Activated T-helper 1 cell treated with anti-CD3 and anti-CD28 coated beads, Interleukin-12 subunit alpha, Interleukin-12 subunit beta, Interleukin-2, Interleukin-4 antibody, amounts not matched to agents 30 ng/mL and 10 ng/mL and 1 ng/mL, durations not matched to agents 14 hours and 24 hours and 36 hours (primary cell): Measurements from ENCODE around the gene RYR3. TPM values are rescaled to one million over a fixed set of nuclear protein-coding genes. Genes with fewer than 3 reads are reported as not detected.

Source experiments
- DNase-seq: peaks from one replicate; pipeline ENCODE4 v3.0.0; 2021; ENCODE audit warnings: low spot score
- H3K27ac Mint-ChIP-seq: one replicate; pipeline ENCODE4 v1.8.0; 2021; ENCODE audit warnings: mild to moderate bottlenecking, mixed read lengths
- H3K27me3 Mint-ChIP-seq: one replicate; pipeline ENCODE4 v1.8.0; 2022; ENCODE audit warnings: mild to moderate bottlenecking, moderate library complexity, mixed read lengths; ENCODE audit not compliant: insufficient read depth
- H3K36me3 Mint-ChIP-seq: one replicate; pipeline ENCODE4 v1.8.0; 2021; ENCODE audit warnings: low read depth, mixed read lengths
- H3K4me1 Mint-ChIP-seq: one replicate; pipeline ENCODE4 v1.8.0; 2021; ENCODE audit warnings: low read depth, mixed read lengths
- H3K4me3 Mint-ChIP-seq: one replicate; pipeline ENCODE4 v1.8.0; 2021; ENCODE audit warnings: mild to moderate bottlenecking, moderate library complexity, mixed read lengths
- H3K9me3 Mint-ChIP-seq: one replicate; pipeline ENCODE4 v1.8.0; 2021; ENCODE audit warnings: mixed read lengths
- intact Hi-C: fragments of 100-400 bp; cut with micrococcal nuclease; formaldehyde crosslinking; loops from one replicate; pipeline ENCODE4 v1.15.1; 2024
- total RNA-seq: library from RNA; stranded (reverse); gene quantifications from 2 replicates; pipeline ENCODE4 v1.2.3, GENCODE V29; 2022

The RYR3 gene
- total RNA-seq, 1 donor from 2014 or later = not detected

DNA sequence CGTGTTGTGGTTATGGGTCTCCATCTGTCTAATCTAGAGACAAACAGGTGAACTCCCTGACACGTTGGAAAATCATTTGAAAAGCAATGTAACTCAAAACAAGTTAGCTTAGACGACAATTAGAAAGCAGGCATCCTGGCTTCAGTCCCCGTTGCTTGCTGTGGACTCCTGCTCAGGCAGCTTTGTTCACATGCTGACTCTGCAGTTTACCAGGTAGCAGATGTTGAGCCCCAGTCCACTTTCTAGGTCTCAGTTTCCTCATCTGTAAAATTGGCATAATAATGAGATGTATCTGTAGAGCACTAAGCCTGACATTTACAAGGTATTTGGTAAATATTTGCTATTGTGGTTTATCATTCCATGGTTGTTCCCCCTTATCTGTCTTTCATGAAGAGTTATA lies 330.3 kb downstream of the RYR3 start:
- no peaks in the 10 kb centered on the region for H3K9me3 Mint-ChIP-seq
- H3K4me3 Mint-ChIP-seq = no peak overlapping the region
- H3K4me1 Mint-ChIP-seq = no peaks in the 10 kb centered on the region
- no peaks in the 10 kb centered on the region for H3K36me3 Mint-ChIP-seq
- intact Hi-C loops = no loop called here
- no peak for DNase-seq
- H3K27ac Mint-ChIP-seq = no peak overlapping the region
- peaks cover 4% of the 10 kb centered on the region for H3K27me3 Mint-ChIP-seq

- no peak overlapping the region for H3K4me3 Mint-ChIP-seq
These were observed 333.5 kb downstream of the RYR3 start for GRCh38 chr15:33644304-33644703.

GRCh38 chr15:33646744-33647143 lies 336.0 kb downstream of the RYR3 start:
- DNase-seq = no peak
- intact Hi-C loops = no loop called here
- no peaks in the 10 kb centered on the region for H3K9me3 Mint-ChIP-seq
- no peak overlapping the region for H3K27ac Mint-ChIP-seq
- H3K36me3 Mint-ChIP-seq = no peaks in the 10 kb centered on the region
- H3K4me3 Mint-ChIP-seq = no peak overlapping the region
- peaks cover 1% of the 10 kb centered on the region for H3K27me3 Mint-ChIP-seq
- H3K4me1 Mint-ChIP-seq = no peaks in the 10 kb centered on the region

More at GRCh38 chr15:33644304-33644703, 333.5 kb downstream of the RYR3 start:
- Mint-ChIP-seq H3K36me3 (no peaks in the 10 kb centered on the region), H3K4me1 (no peaks in the 10 kb centered on the region), H3K27me3 (peaks cover 6% of the 10 kb centered on the region), H3K9me3 (no peaks in the 10 kb centered on the region), H3K27ac (no peak overlapping the region)
- intact Hi-C loops = no loop called here
- DNase-seq = no peak

- DNase-seq = no peak
- Mint-ChIP-seq H3K4me3 (no peak overlapping the region), H3K36me3 (no peaks in the 10 kb centered on the region), H3K9me3 (no peaks in the 10 kb centered on the region), H3K4me1 (no peaks in the 10 kb centered on the region), H3K27ac (no peak overlapping the region), H3K27me3 (peaks cover 1% of the 10 kb centered on the region)
- intact Hi-C loops = no loop called here
These were observed 338.6 kb downstream of the RYR3 start for GRCh38 chr15:33649217-33649933.

DNA sequence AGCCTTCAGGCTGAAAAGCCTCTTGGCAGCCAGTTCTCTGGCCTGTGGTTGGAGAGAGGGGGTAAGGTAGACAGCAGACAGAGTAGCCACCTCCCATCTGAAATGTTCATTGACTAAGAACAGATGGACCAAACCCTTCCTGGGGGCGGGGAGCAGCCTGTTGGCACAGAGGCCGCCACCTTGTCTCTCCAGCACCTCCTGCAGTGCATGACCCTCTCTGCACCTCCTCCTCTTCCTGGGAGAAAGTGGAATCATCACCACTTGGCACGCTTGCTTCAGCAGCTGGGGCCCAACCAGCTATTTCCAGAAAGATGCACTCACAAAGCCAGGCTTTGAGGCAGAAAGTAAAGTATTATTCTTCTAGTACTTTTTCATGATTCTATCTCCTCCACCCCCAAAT lies 344.1 kb downstream of the RYR3 start:
- Mint-ChIP-seq H3K27me3 (no peaks in the 10 kb centered on the region), H3K36me3 (no peaks in the 10 kb centered on the region), H3K27ac (no peak overlapping the region), H3K4me1 (no peaks in the 10 kb centered on the region), H3K9me3 (no peaks in the 10 kb centered on the region), H3K4me3 (no peak overlapping the region)
- no peak for DNase-seq
- intact Hi-C loops = no loop called here

GRCh38 chr15:33655488-33655887 lies 344.7 kb downstream of the RYR3 start:
- Mint-ChIP-seq H3K27me3 (no peaks in the 10 kb centered on the region), H3K9me3 (no peaks in the 10 kb centered on the region), H3K4me1 (no peaks in the 10 kb centered on the region), H3K4me3 (no peak overlapping the region), H3K27ac (no peak overlapping the region), H3K36me3 (no peaks in the 10 kb centered on the region)
- intact Hi-C loops = no loop called here
- DNase-seq = no peak

DNA sequence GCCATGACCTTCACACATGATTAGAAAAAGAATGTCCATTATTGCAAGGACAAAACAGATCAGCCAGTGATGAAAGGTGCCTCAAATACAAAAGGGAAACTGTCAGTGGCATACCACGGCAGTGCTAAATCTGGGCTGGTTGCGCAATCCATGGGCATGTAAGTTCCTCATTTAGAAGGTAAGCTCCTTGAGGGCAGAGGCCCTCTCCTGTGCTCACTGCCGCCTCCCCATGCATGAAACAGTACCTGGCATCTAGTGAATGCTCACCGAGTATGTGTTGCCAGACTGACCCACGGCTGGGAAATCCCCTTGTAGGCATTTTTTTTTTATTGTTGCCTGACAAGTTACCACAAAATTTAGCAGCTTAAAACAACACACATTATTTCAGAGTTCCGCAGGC lies 345.4 kb downstream of the RYR3 start:
- no peak overlapping the region for H3K4me3 Mint-ChIP-seq
- no peaks in the 10 kb centered on the region for H3K27me3 Mint-ChIP-seq
- H3K27ac Mint-ChIP-seq = no peak overlapping the region
- H3K9me3 Mint-ChIP-seq = no peaks in the 10 kb centered on the region
- no peaks in the 10 kb centered on the region for H3K36me3 Mint-ChIP-seq
- intact Hi-C loops = no loop called here
- H3K4me1 Mint-ChIP-seq = no peaks in the 10 kb centered on the region
- DNase-seq = no peak

GRCh38 chr15:33660151-33660550 lies 349.4 kb downstream of the RYR3 start:
- no peaks in the 10 kb centered on the region for H3K36me3 Mint-ChIP-seq
- no peak overlapping the region for H3K4me3 Mint-ChIP-seq
- intact Hi-C loops = no loop called here
- H3K27me3 Mint-ChIP-seq = peaks cover 2% of the 10 kb centered on the region
- no peak overlapping the region for H3K27ac Mint-ChIP-seq
- no peak for DNase-seq
- H3K9me3 Mint-ChIP-seq = no peaks in the 10 kb centered on the region
- H3K4me1 Mint-ChIP-seq = no peaks in the 10 kb centered on the region

DNA sequence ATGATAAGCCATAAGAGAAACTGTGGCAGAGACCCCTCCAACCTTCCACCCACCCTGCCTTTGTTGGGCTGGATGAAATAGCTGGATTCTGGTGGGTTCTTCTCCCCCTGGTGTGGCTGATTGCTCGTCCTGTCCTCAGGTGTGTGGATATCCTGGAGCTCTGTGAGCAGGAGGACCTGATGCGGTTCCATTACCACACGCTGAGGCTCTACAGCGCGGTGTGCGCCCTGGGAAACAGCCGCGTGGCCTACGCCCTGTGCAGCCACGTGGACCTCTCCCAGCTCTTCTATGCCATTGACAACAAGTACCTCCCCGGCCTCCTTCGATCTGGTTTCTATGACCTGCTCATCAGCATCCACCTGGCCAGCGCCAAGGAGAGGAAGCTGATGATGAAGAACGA lies 351.2 kb downstream of the RYR3 start:
- H3K4me3 Mint-ChIP-seq = no peak overlapping the region
- intact Hi-C loops = no loop called here
- DNase-seq = no peak
- no peak overlapping the region for H3K27ac Mint-ChIP-seq
- no peaks in the 10 kb centered on the region for H3K4me1 Mint-ChIP-seq
- H3K27me3 Mint-ChIP-seq = peaks cover 5% of the 10 kb centered on the region
- no peaks in the 10 kb centered on the region for H3K36me3 Mint-ChIP-seq
- no peaks in the 10 kb centered on the region for H3K9me3 Mint-ChIP-seq

DNA sequence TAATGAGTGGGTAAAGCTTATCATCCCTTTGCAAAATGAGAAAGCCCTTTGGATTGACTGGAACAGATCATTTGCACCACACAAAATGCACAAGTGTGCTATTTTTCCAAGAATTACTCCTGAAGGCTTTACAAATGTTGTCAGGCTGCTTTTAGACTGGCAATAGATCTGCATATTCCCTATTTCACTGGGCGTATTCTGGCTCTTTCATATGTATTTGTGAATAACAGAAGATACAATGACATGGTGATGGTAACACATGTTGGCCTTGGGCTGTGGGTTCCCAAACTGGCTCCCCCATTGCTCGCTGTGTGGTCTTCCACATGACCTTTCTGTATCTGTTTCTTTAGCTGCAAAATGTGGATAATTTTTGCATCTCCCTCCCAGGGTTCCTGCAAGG lies 354.2 kb downstream of the RYR3 start:
- Mint-ChIP-seq H3K27ac (no peak overlapping the region), H3K36me3 (no peaks in the 10 kb centered on the region), H3K27me3 (peaks cover 10% of the 10 kb centered on the region), H3K4me1 (no peaks in the 10 kb centered on the region), H3K4me3 (no peak overlapping the region), H3K9me3 (no peaks in the 10 kb centered on the region)
- intact Hi-C loops = no loop called here
- DNase-seq = no peak

- intact Hi-C loops = no loop called here
- H3K27me3 Mint-ChIP-seq = peaks cover 10% of the 10 kb centered on the region
- H3K27ac Mint-ChIP-seq = no peak overlapping the region
- no peaks in the 10 kb centered on the region for H3K36me3 Mint-ChIP-seq
- no peaks in the 10 kb centered on the region for H3K9me3 Mint-ChIP-seq
- H3K4me1 Mint-ChIP-seq = no peaks in the 10 kb centered on the region
- DNase-seq = no peak
- H3K4me3 Mint-ChIP-seq = no peak overlapping the region
These were observed 359.8 kb downstream of the RYR3 start for GRCh38 chr15:33670567-33670966.

DNA sequence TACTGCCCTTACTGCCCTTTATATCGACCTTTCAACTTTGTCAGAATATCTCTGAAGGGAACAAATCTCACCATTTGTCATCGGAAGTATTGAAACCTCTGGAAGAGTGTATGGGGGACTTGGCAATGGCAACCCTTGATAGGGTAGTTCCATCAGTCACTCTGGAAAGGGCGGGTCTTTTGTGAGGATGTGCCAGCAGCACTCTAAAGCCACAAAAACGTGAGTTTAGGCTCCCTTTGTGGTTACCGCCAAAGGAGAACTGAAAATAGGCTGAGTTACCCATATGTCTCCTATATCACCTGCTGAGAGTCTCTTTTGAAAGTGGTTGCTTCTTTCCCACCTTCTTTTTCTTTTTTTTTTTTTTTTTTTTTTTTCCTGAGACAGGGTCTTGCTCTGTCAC lies 360.7 kb downstream of the RYR3 start:
- DNase-seq = no peak
- Mint-ChIP-seq H3K27ac (no peak overlapping the region), H3K4me3 (no peak overlapping the region), H3K36me3 (no peaks in the 10 kb centered on the region), H3K9me3 (no peaks in the 10 kb centered on the region), H3K4me1 (no peaks in the 10 kb centered on the region), H3K27me3 (peaks cover 9% of the 10 kb centered on the region)
- intact Hi-C loops = no loop called here

DNA sequence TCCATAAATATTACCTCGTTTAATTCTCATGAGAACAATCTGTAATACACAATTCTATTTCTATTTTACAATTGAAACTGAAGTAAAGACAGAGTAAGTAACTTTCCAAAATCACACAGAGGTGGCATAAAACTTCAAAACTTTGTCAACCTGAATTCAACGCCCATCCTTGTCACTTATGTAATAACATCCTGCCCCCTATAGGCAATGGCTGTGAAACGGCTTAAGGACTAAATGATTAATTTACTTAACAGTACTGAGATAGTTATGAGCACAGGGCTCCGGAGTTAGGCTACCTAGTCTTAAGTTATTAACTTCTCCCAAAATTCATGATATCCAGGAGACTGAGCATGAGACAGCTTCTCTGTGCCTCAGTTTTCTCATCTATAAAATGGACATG lies 364.5 kb downstream of the RYR3 start:
- no peaks in the 10 kb centered on the region for H3K4me1 Mint-ChIP-seq
- DNase-seq = no peak
- H3K27me3 Mint-ChIP-seq = peaks cover 5% of the 10 kb centered on the region
- no peak overlapping the region for H3K4me3 Mint-ChIP-seq
- H3K9me3 Mint-ChIP-seq = no peaks in the 10 kb centered on the region
- intact Hi-C loops = no loop called here
- no peaks in the 10 kb centered on the region for H3K36me3 Mint-ChIP-seq
- no peak overlapping the region for H3K27ac Mint-ChIP-seq

DNA sequence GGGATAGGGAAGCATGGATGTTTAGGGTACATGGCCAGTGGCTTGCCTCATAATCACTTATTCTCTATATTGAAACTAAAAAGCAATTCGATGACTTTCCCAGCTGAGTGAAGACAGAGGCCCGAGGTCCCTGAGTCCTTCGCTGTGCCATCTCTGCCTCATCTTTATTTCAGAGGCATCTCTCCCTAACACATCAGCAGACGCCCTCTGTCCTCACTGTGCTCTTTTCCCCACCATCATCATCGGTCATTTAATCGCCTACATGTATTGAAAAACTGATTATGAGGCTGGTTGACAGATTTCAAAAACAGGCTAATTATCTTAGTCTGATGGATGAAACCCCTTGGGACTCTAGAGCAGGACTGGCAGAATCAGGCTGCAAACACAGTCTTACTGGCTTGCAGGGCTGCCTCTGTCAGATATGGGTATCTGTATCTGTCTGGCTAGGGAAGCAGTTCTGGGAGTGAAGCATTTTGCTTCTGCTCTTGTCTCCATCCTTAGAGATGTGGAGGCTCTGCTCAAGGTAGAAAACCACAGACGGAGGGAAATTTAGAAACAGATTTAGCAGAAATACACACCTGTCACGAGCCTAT lies 366.6 kb downstream of the RYR3 start:
- DNase-seq = no peak
- no peak overlapping the region for H3K27ac Mint-ChIP-seq
- no peaks in the 10 kb centered on the region for H3K9me3 Mint-ChIP-seq
- intact Hi-C loops = no loop called here
- H3K36me3 Mint-ChIP-seq = no peaks in the 10 kb centered on the region
- no peak overlapping the region for H3K4me3 Mint-ChIP-seq
- H3K27me3 Mint-ChIP-seq = peaks cover 4% of the 10 kb centered on the region
- no peaks in the 10 kb centered on the region for H3K4me1 Mint-ChIP-seq
